Thyroid gland (tissue), 4 donors: ENCODE results near the gene MTIF2.

ENCODE experiments used
- CTCF ChIP-seq, 6 experiments: fragments of 200-600 bp in 3 of 6; fragments of 450-650 bp in 3 of 6; sonication (generic) in 3 of 6; IDR thresholded peaks; one replicate each; pipeline ENCODE4 v1.5.1; 2016 to 2019; ENCODE audit warnings: antibody characterized with exemption in 6 of 6, mild to moderate bottlenecking in 2 of 6, inconsistent platforms in 1 of 6, moderate library complexity in 1 of 6
- POLR2A ChIP-seq, 2 donors: fragments of 450-650 bp; IDR thresholded peaks; one replicate each; pipeline ENCODE4 v1.6.1; 2017; ENCODE audit warnings: antibody characterized with exemption in 2 of 2, mild to moderate bottlenecking in 2 of 2, moderate library complexity in 1 of 2

DNA sequence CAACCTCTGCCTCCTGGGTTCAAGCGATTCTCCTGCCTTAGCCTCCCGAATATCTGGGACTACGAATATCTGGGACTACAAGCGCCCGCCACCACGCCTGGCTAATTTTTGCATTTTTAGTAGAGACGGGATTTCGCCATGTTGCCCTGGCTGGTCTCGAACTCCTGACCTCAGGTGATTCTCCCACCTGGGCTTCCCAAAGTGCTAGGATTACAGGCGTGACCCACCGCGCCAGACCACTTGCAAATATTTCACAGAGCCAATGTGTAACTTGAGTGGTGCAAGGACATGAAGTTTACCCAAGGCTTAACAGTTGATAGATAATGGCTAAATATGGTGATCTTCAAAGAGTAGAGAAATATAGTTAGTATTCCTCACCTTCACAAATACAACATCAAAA lies 14.1 kb upstream of the MTIF2 start:
- no peak for TF ChIP-seq POLR2A (IDR thresholded peaks at IDR 0.05)
- TF ChIP-seq CTCF (IDR thresholded peaks at IDR 0.05), result no peak
